SK-N-SH (cell line): Measurements from ENCODE around the gene MLXIPL.

Source experiments
- ELF1 ChIP-seq: IDR thresholded peaks from 2 replicates; pipeline ENCODE4 v1.4.0; 2012
- EP300 ChIP-seq, 2 experiments: IDR thresholded peaks; 2 replicates each; pipeline versions ENCODE4 v1.4.0 to v1.6.1; 2012; ENCODE audit warnings: borderline replicate concordance in 1 of 2, low read depth in 1 of 2, low read length in 1 of 2
- MXI1 ChIP-seq: IDR thresholded peaks from 2 replicates; pipeline ENCODE4 v1.6.1; 2012; ENCODE audit warnings: mild to moderate bottlenecking, low read depth, low read length, improper control_type of control experiment
- SMC3 ChIP-seq: IDR thresholded peaks from 2 replicates; pipeline ENCODE4 v1.6.1; 2012; ENCODE audit warnings: low read depth, low read length, improper control_type of control experiment
- TCF12 ChIP-seq: IDR thresholded peaks from 2 replicates; pipeline ENCODE4 v1.4.0; 2012
- TF ChIP-seq, protein P1 (sequence below): IDR thresholded peaks from 2 replicates; pipeline ENCODE4 v1.4.0; 2012; ENCODE audit warnings: low read depth
- TF ChIP-seq, protein P2 (sequence below): IDR thresholded peaks from 2 replicates; pipeline ENCODE4 v1.4.0; 2012; ENCODE audit warnings: low read depth, borderline replicate concordance
- TF ChIP-seq, protein P3 (sequence below): fragments of 200-600 bp; sonication (generic); IDR thresholded peaks from 2 replicates; pipeline ENCODE4 v1.6.1; 2017; ENCODE audit warnings: antibody characterized with exemption, mild to moderate bottlenecking, moderate library complexity

DNA sequence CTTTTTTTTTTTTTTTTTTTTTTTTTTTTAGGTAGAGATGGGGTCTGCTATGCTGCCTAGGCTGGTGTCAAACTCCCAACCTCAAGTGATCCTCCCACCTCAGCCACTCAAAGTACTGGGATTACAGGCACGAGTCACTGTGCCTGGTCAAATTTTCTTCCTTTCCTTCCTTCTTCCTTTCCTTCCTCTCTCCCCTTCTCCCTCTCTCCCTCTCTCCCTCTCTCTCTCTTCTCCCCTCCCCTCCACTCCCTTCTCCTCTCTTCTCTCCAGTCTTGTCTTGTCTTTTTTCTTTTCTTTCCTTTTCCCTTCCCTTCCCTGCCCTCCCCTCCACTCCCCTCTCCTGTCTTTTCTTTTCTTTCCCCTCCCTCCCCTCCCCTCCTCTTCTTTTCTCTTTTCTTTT lies 7.2 kb upstream of the MLXIPL start:
- TF ChIP-seq ELF1 (no peak), SMC3 (no peak), TCF12 (no peak), EP300 (IDR thresholded peaks at IDR 0.05; ENCODE audit: borderline replicate concordance in 1 of 2, low read depth in 1 of 2, low read length in 1 of 2) (no peak), MXI1 (no peak)
- TF ChIP-seq, protein P1, sequence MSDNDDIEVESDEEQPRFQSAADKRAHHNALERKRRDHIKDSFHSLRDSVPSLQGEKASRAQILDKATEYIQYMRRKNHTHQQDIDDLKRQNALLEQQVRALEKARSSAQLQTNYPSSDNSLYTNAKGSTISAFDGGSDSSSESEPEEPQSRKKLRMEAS, result no peak
- TF ChIP-seq, protein P2, sequence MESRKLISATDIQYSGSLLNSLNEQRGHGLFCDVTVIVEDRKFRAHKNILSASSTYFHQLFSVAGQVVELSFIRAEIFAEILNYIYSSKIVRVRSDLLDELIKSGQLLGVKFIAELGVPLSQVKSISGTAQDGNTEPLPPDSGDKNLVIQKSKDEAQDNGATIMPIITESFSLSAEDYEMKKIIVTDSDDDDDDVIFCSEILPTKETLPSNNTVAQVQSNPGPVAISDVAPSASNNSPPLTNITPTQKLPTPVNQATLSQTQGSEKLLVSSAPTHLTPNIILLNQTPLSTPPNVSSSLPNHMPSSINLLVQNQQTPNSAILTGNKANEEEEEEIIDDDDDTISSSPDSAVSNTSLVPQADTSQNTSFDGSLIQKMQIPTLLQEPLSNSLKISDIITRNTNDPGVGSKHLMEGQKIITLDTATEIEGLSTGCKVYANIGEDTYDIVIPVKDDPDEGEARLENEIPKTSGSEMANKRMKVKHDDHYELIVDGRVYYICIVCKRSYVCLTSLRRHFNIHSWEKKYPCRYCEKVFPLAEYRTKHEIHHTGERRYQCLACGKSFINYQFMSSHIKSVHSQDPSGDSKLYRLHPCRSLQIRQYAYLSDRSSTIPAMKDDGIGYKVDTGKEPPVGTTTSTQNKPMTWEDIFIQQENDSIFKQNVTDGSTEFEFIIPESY, result no peak
- TF ChIP-seq, protein P3, sequence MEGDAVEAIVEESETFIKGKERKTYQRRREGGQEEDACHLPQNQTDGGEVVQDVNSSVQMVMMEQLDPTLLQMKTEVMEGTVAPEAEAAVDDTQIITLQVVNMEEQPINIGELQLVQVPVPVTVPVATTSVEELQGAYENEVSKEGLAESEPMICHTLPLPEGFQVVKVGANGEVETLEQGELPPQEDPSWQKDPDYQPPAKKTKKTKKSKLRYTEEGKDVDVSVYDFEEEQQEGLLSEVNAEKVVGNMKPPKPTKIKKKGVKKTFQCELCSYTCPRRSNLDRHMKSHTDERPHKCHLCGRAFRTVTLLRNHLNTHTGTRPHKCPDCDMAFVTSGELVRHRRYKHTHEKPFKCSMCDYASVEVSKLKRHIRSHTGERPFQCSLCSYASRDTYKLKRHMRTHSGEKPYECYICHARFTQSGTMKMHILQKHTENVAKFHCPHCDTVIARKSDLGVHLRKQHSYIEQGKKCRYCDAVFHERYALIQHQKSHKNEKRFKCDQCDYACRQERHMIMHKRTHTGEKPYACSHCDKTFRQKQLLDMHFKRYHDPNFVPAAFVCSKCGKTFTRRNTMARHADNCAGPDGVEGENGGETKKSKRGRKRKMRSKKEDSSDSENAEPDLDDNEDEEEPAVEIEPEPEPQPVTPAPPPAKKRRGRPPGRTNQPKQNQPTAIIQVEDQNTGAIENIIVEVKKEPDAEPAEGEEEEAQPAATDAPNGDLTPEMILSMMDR, result no peak
